IMR-90 (cell line): ENCODE measurements around the gene ANKIB1. TPM values are rescaled to one million over a fixed set of nuclear protein-coding genes. Genes with fewer than 3 reads are reported as not detected.
A peak's percentile ranks its signal among the peaks of the same experiment; 100 is the strongest.
"Not testable (repeated sequence)": the region's sequence is repeated elsewhere in the genome, so short reads cannot be mapped to it uniquely, and the experiment has no call there.

Experiments
- ATAC-seq: fragments of 200-7000 bp; cut with Tn5 transposase; 2 replicates; pipeline ENCODE4 v1.9.1; 2020; ENCODE audit warnings: low read depth, mild to moderate bottlenecking, moderate library complexity
- BruUV-seq: library from RNA; stranded (reverse); fragments of 400-500 nt; replicated peaks from 2 replicates; lab custom pipeline; 2021; lab: Mats Ljungman, UMichigan
- CTCF ChIA-PET: fragments of 300-600 bp; formaldehyde crosslinking; extraction: SDS; loops from one replicate; lab custom pipeline; 2021; ENCODE audit warnings: antibody characterized with exemption; lab: Yijun Ruan, JAX
- POLR2A ChIA-PET: fragments of 300-600 bp; sonication (Branson Sonifier 250); formaldehyde crosslinking; loops from one replicate; lab custom pipeline; 2022; ENCODE audit warnings: antibody characterized with exemption; ENCODE audit not compliant: unreplicated experiment; lab: Charles Lee
- DNase-seq: peaks from one replicate; pipeline ENCODE4 v3.0.0; 2013
- H2AFZ ChIP-seq: replicated peaks from 2 replicates; pipeline ENCODE3; 2013; ENCODE audit warnings: low read length, mild to moderate bottlenecking; ENCODE audit not compliant: poor library complexity
- H2AK5ac ChIP-seq: 2 replicates; pipeline ENCODE4 v1.6.1; 2013; ENCODE audit warnings: low read depth, low read length, inconsistent platforms
- H2AK9ac ChIP-seq: replicated peaks from 2 replicates; pipeline ENCODE3; 2013; ENCODE audit warnings: mild to moderate bottlenecking, low read depth, low read length, moderate library complexity; ENCODE audit not compliant: poor library complexity
- H2BK120ac ChIP-seq: 2 replicates; pipeline ENCODE4 v1.6.1; 2013; ENCODE audit warnings: low read depth, low read length, inconsistent platforms
- H2BK15ac ChIP-seq: 3 replicates; pipeline ENCODE4 v1.6.1; 2013; ENCODE audit warnings: low read depth, low read length, inconsistent platforms
- H2BK20ac ChIP-seq: 2 replicates; pipeline ENCODE4 v1.6.1; 2013; ENCODE audit warnings: low read depth, mild to moderate bottlenecking, inconsistent platforms, low read length, moderate library complexity
- H2BK5ac ChIP-seq: 2 replicates; pipeline ENCODE4 v1.6.1; 2013; ENCODE audit warnings: mild to moderate bottlenecking, low read depth, low read length, inconsistent platforms; ENCODE audit not compliant: poor library complexity, severe bottlenecking
- H3K14ac ChIP-seq: replicated peaks from 2 replicates; pipeline ENCODE4 v1.6.1; 2013; ENCODE audit warnings: low read depth, low read length, inconsistent platforms
- H3K18ac ChIP-seq: 2 replicates; pipeline ENCODE4 v1.6.1; 2013; ENCODE audit warnings: low read depth, low read length, control low read depth
- H3K23ac ChIP-seq: 2 replicates; pipeline ENCODE4 v1.6.1; 2013; ENCODE audit warnings: low read depth, low read length, inconsistent platforms
- H3K27ac ChIP-seq: 2 replicates; pipeline ENCODE4 v1.5.1; 2013; ENCODE audit warnings: mild to moderate bottlenecking, control low read depth, low read length; ENCODE audit not compliant: insufficient read depth
- H3K27me3 ChIP-seq: 2 replicates; pipeline ENCODE4 v1.6.1; 2013; ENCODE audit warnings: low read length; ENCODE audit not compliant: control insufficient read depth, insufficient read depth
- H3K36me3 ChIP-seq: 2 replicates; pipeline ENCODE4 v1.6.1; 2013; ENCODE audit warnings: low read length, mixed read lengths; ENCODE audit not compliant: control insufficient read depth, insufficient read depth
- H3K4ac ChIP-seq: 2 replicates; pipeline ENCODE4 v1.6.1; 2013; ENCODE audit warnings: low read depth, low read length, inconsistent platforms
- H3K4me1 ChIP-seq: 2 replicates; pipeline ENCODE4 v1.6.1; 2013; ENCODE audit warnings: low read length, mixed read lengths; ENCODE audit not compliant: control insufficient read depth, insufficient read depth
- H3K4me2 ChIP-seq: 2 replicates; pipeline ENCODE4 v1.6.1; 2013; ENCODE audit warnings: low read depth, mild to moderate bottlenecking, control low read depth, low read length, moderate library complexity
- H3K4me3 ChIP-seq: 2 replicates; pipeline ENCODE4 v1.5.1; 2013; ENCODE audit warnings: low read depth, mild to moderate bottlenecking, control low read depth, low read length, moderate library complexity; ENCODE audit not compliant: insufficient read depth
- H3K56ac ChIP-seq: 2 replicates; pipeline ENCODE4 v1.6.1; 2013; ENCODE audit warnings: low read length, inconsistent platforms; ENCODE audit not compliant: insufficient read depth; ENCODE audit errors: extremely low read depth
- H3K79me1 ChIP-seq, 2 experiments: 2 replicates each; pipeline ENCODE4 v1.6.1; 2013; ENCODE audit warnings: low read length in 2 of 2, inconsistent platforms in 1 of 2, low read depth in 1 of 2
- H3K9ac ChIP-seq: 2 replicates; pipeline ENCODE4 v1.6.1; 2013; ENCODE audit warnings: low read depth, low read length, control low read depth
- H3K9me1 ChIP-seq: 2 replicates; pipeline ENCODE4 v1.6.1; 2013; ENCODE audit warnings: low read length, inconsistent platforms; ENCODE audit not compliant: insufficient read depth
- H3K9me3 ChIP-seq: 2 replicates; pipeline ENCODE4 v1.6.1; 2013; ENCODE audit warnings: low read length; ENCODE audit not compliant: control insufficient read depth, insufficient read depth
- H4K20me1 ChIP-seq: 2 replicates; pipeline ENCODE4 v1.6.1; 2013; ENCODE audit warnings: low read length, inconsistent platforms; ENCODE audit not compliant: insufficient read depth
- H4K5ac ChIP-seq: 2 replicates; pipeline ENCODE4 v1.6.1; 2013; ENCODE audit warnings: mild to moderate bottlenecking, low read depth, low read length, control low read depth
- H4K8ac ChIP-seq, 2 experiments: 2 replicates each; pipeline ENCODE4 v1.6.1; 2013; ENCODE audit warnings: low read depth in 2 of 2, low read length in 2 of 2, control low read depth in 1 of 2, inconsistent platforms in 1 of 2
- H4K91ac ChIP-seq: 2 replicates; pipeline ENCODE4 v1.6.1; 2013; ENCODE audit warnings: low read depth, low read length, inconsistent platforms; ENCODE audit not compliant: insufficient read depth
- BHLHE40 ChIP-seq: fragments of 150-350 bp; IDR thresholded peaks from 2 replicates; pipeline ENCODE4 v1.6.1; 2016; ENCODE audit warnings: mild to moderate bottlenecking, low read depth, low read length
- CHD1 ChIP-seq: IDR thresholded peaks from 2 replicates; pipeline ENCODE4 v1.6.1; 2012; ENCODE audit warnings: low read depth, low read length, improper control_type of control experiment
- MAZ ChIP-seq: IDR thresholded peaks from 2 replicates; pipeline ENCODE4 v1.6.1; 2012; ENCODE audit warnings: low read depth, mild to moderate bottlenecking, low read length, improper control_type of control experiment, moderate library complexity, borderline replicate concordance
- NFE2L2 ChIP-seq: fragments of 150-350 bp; IDR thresholded peaks from 2 replicates; pipeline ENCODE4 v1.6.1; 2016; ENCODE audit warnings: low read depth, mild to moderate bottlenecking, low read length
- RAD21 ChIP-seq: IDR thresholded peaks from 2 replicates; pipeline ENCODE4 v1.6.1; 2012; ENCODE audit warnings: low read length, improper control_type of control experiment
- RCOR1 ChIP-seq: IDR thresholded peaks from 2 replicates; pipeline ENCODE4 v1.6.1; 2012; ENCODE audit warnings: mild to moderate bottlenecking, low read length, improper control_type of control experiment; ENCODE audit not compliant: insufficient replicate concordance
- RFX5 ChIP-seq: IDR thresholded peaks from 2 replicates; pipeline ENCODE4 v1.8.0; 2012; ENCODE audit warnings: low read depth, mild to moderate bottlenecking, low read length, moderate library complexity
- SMC3 ChIP-seq: fragments of 150-350 bp; IDR thresholded peaks from 2 replicates; pipeline ENCODE4 v1.6.1; 2016; ENCODE audit warnings: low read depth, mild to moderate bottlenecking, antibody characterized with exemption, low read length, moderate library complexity
- USF2 ChIP-seq: fragments of 150-350 bp; IDR thresholded peaks from 2 replicates; pipeline ENCODE4 v1.6.1; 2017; ENCODE audit warnings: mild to moderate bottlenecking, antibody characterized with exemption, low read length, low read depth
- WGBS, 2 experiments: methylation state at CpG; one replicate each; pipeline versions ENCODE4 v1.1.5 to v1.1.7; 2013; ENCODE audit warnings: missing lambda C conversion rate in 2 of 2; ENCODE audit not compliant: insufficient read length in 1 of 2; ENCODE audit errors: extremely low coverage in 2 of 2; 5-methylcytosine and 5-hydroxymethylcytosine counted together
- dilution Hi-C: fragments of 300-500 bp; cut with HindIII; formaldehyde crosslinking; loops from one replicate; pipeline ENCODE4 v1.14.3; 2018; ENCODE audit warnings: low sequenced_read_pairs; ENCODE audit not compliant: unreplicated experiment
- in situ Hi-C: fragments of 300-500 bp; cut with MboI; formaldehyde crosslinking; loops from 3 replicates; pipeline ENCODE4 v1.14.3; 2019; ENCODE audit warnings: low sequenced_read_pairs, inconsistent platforms, mixed read lengths
- intact Hi-C: fragments of 100-400 bp; cut with micrococcal nuclease; formaldehyde crosslinking; loops from 2 replicates; pipeline ENCODE4 v1.10.0; 2022
- polyA plus RNA-seq, 3 experiments: library from polyadenylated mRNA; depleted of rRNA; stranded (reverse); fragments of >200 nt; gene quantifications; 2 replicates each; pipeline ENCODE4 v1.2.3, GENCODE V29; 2012; ENCODE audit warnings: low replicate concordance in 1 of 3
- total RNA-seq: library from RNA; depleted of rRNA; stranded (reverse); fragments of >200 nt; gene quantifications from 2 replicates; pipeline ENCODE4 v1.2.3, GENCODE V29; 2012

ANKIB1 gene
- total and polyA plus RNA-seq, 2 of the 4 experiments (the other 2 are of a cell fraction): 18.7 to 33.9 TPM

DNA sequence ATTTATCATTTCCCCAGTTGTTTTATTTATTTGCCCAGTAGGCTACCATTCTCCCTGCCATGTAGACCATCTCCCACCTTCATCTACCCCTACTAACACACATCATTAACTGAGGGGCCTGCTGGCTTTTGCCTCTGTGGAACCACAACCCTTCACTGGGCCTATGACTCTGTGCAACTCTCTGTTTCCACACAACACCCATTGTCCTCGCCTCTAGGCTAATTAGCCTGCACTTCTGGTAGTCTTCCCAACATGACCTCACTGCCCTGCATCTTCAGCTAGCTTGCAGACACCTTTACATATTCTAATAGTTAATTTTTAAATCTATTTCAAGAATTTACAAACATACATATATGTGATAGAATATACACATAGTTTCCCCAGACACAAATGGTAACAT, 7.5 kb downstream of the ANKIB1 start:
- no peaks in the 10 kb centered on the region for H3K4me1 ChIP-seq
- no peak overlapping the region for H4K5ac ChIP-seq
- no peak overlapping the region for H4K91ac ChIP-seq
- H4K8ac ChIP-seq: no peak overlapping the region
- POLR2A ChIA-PET: no interaction called here
- ATAC-seq (no peak), DNase-seq (no peak)
- CTCF ChIA-PET: no interaction called here
- H3K27ac ChIP-seq: no peak overlapping the region
- no peak overlapping the region for H2BK15ac ChIP-seq
- H3K9ac ChIP-seq: no peak overlapping the region
- peaks cover 44% of the 10 kb centered on the region for H4K20me1 ChIP-seq
- TF ChIP-seq MAZ (no peak), CHD1 (no peak), SMC3 (no peak), RAD21 (no peak), USF2 (no peak), RFX5 (no peak), RCOR1 (no peak), NFE2L2 (no peak), BHLHE40 (no peak)
- BruUV-seq: no TSS peak
- no peak overlapping the region for H2BK20ac ChIP-seq
- H3K23ac ChIP-seq: no peak overlapping the region
- dilution Hi-C loops (no loop called here), intact Hi-C loops (no loop called here), in situ Hi-C loops (no loop called here)
- H2BK5ac ChIP-seq: no peak overlapping the region
- no peak overlapping the region for H3K18ac ChIP-seq
- H3K27me3 ChIP-seq: no peaks in the 10 kb centered on the region
- H3K4ac ChIP-seq: no peak overlapping the region
- H3K56ac ChIP-seq: no peak overlapping the region
- H3K4me3 ChIP-seq: no peak overlapping the region
- no peak overlapping the region for H2AFZ ChIP-seq
- no peak overlapping the region for H2AK9ac ChIP-seq
- no peak overlapping the region for H3K14ac ChIP-seq
- H3K9me3 ChIP-seq: no peaks in the 10 kb centered on the region; the same call in 1 of the 2 replicates
- H2BK120ac ChIP-seq: no peak overlapping the region
- H3K9me1 ChIP-seq: no peaks in the 10 kb centered on the region; the same call in 1 of the 2 replicates
- H3K79me1 ChIP-seq: peaks cover 27 to 41% of the 10 kb centered on the region in 2 experiments; a peak in 3 of 4 replicates
- H3K36me3 ChIP-seq: no peaks in the 10 kb centered on the region
- no peak overlapping the region for H3K4me2 ChIP-seq
- no peak overlapping the region for H2AK5ac ChIP-seq
- WGBS, 2 experiments: no CpG with 5 or more reads among the region's 1 CpG

DNA sequence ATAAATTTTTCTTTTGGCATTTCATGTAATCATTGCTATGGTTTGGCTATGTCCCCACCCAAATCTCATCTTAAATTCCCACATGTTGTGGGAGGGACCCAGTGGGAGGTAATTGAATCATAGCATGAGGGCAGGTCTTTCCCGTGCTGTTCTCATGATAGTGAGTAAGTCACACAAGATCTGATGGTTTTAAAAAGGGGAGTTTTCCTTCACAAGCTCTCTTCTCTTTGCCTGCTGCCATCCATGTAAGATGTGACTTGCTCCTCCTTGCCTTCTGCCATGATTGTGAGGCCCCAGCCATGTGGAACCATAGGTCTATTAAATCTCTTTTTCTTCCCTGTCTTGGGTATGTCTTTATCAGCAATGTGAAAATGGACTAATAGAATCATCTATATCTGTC, 9.0 kb downstream of the ANKIB1 start:
- H4K8ac ChIP-seq, BruUV-seq, H3K36me3 ChIP-seq, H2AK5ac ChIP-seq, H2AFZ ChIP-seq, H3K18ac ChIP-seq, H4K91ac ChIP-seq, H3K27me3 ChIP-seq, dilution Hi-C loops, H3K56ac ChIP-seq, H3K4me3 ChIP-seq, H3K23ac ChIP-seq, H3K4me1 ChIP-seq, POLR2A ChIA-PET, intact Hi-C loops, H3K27ac ChIP-seq, H2BK20ac ChIP-seq, H3K4ac ChIP-seq, in situ Hi-C loops, H3K9ac ChIP-seq, H2AK9ac ChIP-seq, H2BK120ac ChIP-seq, H3K9me3 ChIP-seq, CTCF ChIA-PET, H3K14ac ChIP-seq, H2BK15ac ChIP-seq, H4K5ac ChIP-seq, H2BK5ac ChIP-seq, H3K9me1 ChIP-seq: not testable (repeated sequence)
- peaks cover 27 to 44% of the 10 kb centered on the region in 2 experiments; a peak in 3 of 4 replicates for H3K79me1 ChIP-seq
- H3K4me2 ChIP-seq: peak overlapping the region; percentile 16; the same call in 1 of the 2 replicates
- no CpG with 5 or more reads among the region's 1 CpG for WGBS, 2 experiments
- ATAC-seq: peak; percentile 43
- DNase-seq: peak; percentile 45
- H4K20me1 ChIP-seq: peaks cover 54% of the 10 kb centered on the region
